ENCODE measurements around the gene GID4.

DNA sequence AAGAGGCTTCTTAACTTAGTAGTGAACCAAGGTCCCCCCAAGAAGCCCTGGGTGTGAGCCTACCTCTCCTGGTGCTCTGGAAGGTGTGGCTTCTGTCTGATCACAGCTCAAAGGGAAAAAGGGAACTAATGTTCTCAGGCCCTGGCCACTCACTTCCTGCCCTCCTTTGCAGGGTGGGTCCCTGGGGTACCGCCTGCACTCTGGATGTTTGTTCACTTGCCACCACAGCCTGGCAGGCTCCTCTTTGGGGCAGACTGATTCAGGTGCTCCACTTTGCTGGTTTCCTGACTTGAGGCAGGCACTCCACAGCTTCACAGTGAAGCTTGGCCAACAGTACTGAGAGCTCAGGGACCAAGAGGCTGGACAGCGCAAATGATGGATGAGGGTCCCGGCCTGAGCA is 63.4 kb downstream of the GID4 start:
- TF ChIP-seq TAF1 (IDR thresholded peaks at IDR 0.05; ENCODE audit: borderline replicate concordance, low read depth, low read length) (no peak), POLR2A (IDR thresholded peaks at IDR 0.05; ENCODE audit: low read depth, low read length) (no peak), POLR2AphosphoS5 (IDR thresholded peaks at IDR 0.05; ENCODE audit: low read depth, low read length) (no peak)
